HuH-7.5 (cell line): Measurements from ENCODE around the gene SH3RF1.

Experiments
- DNase-seq: peaks from one replicate; pipeline ENCODE4 v3.0.0; 2011; ENCODE audit warnings: low spot score

Gene SH3RF1

DNA sequence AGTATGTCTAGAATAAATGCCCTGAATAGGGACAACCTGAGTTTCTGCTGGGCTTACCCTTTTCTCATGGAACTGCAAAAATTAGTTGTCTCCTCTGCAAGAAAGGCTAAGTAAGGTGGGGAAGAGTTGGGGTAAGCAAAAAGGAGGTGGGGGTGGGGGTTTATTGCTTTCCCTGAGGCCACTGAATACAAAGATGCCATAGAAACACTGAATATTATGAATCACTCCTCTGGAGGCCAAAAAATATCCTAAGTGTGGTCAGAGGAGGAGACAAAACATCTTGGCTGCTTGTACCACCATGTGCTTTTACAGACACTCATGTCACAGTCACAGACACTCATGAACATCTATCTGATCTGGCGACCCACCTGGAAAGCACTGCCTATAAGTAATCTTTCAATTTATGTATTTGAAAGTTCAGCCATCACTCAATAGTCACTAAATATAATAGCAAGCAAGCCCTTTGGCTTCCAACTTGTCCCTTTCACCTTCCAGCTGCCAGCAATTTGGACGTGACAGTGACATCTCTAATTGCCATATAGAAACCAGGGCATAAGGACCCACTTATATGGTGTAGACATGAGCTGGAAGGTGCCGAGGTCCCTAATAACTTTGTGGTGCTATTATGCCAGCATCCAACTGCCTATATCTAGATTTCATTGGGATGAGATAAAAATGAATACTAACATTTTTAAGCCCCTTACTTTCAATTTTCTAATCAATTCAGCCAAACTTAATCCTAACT is 138.0 kb downstream of the SH3RF1 start:
- DNase-seq, result no peak

DNA sequence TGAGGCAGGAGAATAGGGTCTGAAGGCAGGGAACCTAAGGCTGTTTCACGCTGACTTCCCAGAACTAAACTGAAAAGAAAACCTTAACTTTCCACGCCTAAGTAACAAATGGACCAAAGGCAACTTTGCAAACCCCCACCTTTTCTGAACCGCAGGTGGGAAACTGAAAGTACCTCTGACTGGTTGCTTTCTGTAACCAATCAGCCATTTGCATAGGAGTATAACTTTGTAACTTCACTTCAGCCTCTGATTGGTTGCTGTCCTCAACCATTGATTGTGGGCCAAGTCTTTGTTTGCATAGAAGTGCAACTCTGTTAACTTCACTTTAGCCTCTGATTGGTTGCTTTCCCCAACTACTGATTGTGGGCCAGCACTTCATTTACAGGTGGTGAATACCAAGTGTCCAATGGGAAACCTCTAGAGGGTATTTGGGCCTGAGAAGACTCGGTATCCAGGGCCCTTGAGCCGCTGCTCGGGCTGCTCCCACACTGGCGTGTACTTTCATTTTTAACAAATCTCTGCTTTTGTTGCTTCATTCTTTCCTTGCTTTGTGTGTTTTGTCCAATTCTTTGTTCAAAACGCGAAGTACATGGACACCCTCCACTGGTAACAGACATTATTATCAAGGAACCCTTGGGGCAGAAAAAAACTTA is 139.1 kb downstream of the SH3RF1 start:
- DNase-seq, result no peak

DNA sequence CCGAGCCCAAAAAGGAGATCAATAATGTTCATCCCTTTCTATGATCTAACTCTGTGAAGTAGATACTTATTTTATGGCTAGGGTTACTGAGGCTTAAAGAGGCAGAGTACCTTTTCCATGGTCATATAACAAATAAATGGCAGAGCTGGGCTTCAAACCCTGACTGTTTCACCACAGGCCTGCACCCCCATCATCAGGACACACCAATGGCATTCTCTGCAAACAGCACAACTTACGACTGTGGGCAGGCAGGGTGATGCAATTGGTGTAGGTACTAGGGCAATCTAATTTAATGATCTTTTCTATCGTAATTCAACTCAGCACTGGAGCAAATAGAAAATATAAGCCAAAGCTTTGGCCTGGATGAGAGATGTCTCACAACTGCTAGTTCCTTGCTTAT is 141.9 kb downstream of the SH3RF1 start:
- DNase-seq, result no peak

- DNase-seq, result no peak
These were observed 143.4 kb downstream of the SH3RF1 start for GRCh38 chr4:169127314-169127713.

DNA sequence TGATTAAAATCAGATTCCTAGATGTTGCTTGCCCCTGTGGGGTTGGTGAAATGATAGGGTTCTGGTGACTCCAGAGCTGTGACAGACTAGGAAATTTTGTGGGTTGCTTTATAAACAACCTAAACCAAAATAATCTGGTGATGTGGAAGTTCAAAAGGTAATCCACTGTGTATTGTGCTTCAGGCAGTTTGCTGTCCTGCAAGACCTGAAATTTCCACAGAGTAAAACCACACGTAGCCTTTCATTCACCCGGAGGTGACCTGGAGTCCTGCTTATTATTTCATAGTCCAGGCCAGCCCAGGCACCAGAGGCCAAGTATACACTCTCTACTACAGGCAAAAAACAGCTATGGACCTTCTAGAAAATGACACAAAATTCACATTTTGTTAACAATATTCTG is 146.1 kb downstream of the SH3RF1 start:
- no peak for DNase-seq

DNA sequence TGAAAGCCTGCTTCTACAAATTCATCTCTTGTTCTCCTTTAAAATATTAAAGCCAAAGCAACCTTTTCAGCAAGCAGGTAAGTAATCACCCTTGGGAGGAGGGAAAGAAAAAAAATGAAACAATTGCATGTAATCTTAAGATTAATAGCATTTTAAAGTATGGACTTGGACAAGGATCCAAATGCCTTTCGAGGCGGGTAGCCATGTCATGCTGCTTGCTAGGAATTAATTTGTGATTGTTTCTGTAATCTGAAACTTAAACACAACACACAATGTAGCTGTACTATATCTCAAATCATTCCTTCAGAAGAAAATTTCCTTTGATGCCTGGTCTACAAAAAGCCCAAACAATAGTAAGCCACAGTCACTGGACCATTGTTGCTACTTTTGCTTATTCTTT is 148.3 kb downstream of the SH3RF1 start:
- DNase-seq, result no peak

DNA sequence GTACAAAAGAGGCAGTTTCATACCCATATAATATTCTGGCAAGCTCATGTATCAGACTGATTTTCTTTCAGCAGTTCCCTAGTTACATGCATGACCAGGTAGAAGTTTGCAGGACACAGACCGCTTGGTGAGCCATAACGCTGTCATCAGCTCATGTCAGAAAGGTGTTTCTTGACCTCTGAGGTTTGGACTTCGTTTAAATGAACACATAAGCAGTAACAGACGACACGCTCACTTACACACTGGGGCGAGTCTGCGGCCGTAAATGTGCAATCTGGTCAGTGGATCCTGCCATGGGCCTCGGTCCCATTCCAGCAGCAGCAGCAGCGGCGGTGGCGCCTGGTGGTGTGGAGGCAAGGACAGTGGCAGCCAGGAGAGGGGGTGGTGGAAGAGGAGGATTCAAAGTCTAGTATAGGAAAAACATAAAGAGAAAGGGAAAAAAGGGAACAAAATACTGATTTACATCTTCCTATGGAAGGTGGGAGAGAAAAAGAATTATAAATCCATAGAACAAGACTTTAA is 148.8 kb downstream of the SH3RF1 start:
- DNase-seq, result no peak

DNA sequence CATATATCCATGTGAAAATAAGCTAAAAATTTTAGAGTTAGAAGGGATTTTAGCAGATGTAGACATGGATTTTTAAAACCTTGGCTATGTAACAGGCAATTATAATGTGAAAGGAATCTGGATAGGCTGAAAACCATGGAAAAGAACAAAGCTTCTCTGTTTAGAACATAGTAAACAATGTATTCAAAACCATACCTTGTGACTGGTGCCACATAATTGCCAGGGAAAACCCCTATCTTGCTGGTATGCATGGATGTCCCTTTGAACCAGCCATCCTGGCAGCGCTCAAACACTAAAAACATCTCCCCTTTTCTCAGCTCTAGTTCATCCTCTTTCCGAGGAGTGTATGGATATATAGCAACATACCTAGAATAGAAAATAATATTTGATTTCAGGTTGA is 150.1 kb downstream of the SH3RF1 start:
- no peak for DNase-seq

DNA sequence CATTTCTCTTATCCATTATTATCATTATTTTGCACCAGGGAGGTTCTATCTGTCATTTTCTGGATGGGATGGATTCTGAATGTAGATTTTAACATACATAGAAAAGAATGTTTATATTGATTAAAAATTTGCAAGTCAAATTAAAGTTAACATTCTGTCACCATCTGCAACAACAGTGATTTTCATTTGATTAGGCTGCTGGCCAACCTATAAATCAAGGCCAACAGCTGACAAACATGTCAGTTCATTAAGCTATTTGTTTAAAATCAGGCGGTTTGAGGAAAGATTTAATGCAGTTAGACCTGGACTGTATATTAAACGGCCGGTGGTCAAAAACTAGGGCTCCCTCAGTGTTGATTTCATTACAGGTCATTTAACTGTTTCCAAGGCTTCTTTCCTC is 151.2 kb downstream of the SH3RF1 start:
- no peak for DNase-seq

- DNase-seq, result no peak
These were observed 153.1 kb downstream of the SH3RF1 start for GRCh38 chr4:169117591-169118081.

GRCh38 chr4:169116270-169116901 is 154.4 kb downstream of the SH3RF1 start:
- no peak for DNase-seq

- no peak for DNase-seq
These were observed 154.9 kb downstream of the SH3RF1 start for GRCh38 chr4:169115897-169116254.

- DNase-seq, result no peak
These were observed 155.4 kb downstream of the SH3RF1 start for GRCh38 chr4:169115144-169115896.

- DNase-seq, result no peak
These were observed 156.3 kb downstream of the SH3RF1 start for GRCh38 chr4:169114341-169114974.

GRCh38 chr4:169110633-169111032 is 160.1 kb downstream of the SH3RF1 start:
- DNase-seq, result no peak

DNA sequence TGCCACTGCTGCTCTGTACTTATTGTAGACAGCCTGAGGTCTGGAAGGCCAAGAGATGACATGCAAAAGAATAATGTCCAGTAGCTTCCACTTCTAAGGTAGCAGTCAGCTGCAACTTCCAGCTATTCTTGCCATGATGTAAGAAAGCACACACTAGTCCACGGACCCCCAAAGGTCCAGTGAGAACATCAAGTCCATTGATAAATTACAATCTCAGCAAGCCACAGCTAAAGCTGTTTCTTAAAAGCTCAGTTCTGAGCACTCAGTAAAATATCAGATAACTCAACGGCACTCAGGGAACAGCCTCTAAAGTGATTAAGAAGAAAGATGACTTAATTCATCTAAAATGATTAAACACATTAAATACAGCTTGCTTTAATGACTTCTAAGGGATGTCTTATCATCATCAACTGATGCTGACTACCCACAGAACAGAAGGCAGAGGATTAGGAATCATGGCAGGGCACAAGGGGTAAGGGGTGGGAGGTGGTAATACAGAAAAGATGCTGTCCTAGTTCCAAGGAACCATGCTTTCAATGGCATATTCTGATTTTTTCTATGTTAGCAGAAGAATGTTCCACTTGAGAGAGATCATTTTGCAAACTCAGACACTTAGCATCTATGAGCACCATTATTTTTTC is 161.6 kb downstream of the SH3RF1 start:
- DNase-seq, result no peak

DNA sequence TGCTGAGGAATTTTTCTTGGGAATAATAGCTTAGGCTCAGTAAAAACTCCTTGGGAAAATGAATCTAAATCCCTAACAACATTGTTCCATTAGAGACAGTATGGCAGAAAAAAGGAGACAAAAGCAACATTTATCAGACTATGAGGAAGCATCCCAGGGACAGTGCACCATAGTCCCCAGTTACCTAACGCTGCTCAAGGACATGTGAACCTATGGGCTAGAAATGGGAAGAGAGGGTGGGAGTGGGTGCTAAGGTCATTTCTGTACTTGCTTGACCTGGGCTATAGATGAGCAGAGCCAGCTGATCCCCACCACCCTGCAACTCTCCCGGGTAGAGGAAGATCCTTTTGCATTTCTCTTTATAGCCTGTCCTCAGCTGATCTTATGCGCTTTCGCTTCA is 162.5 kb downstream of the SH3RF1 start:
- DNase-seq, result no peak

- DNase-seq, result no peak
These were observed 163.2 kb downstream of the SH3RF1 start for GRCh38 chr4:169107528-169107927.

- DNase-seq, result no peak
These were observed 164.0 kb downstream of the SH3RF1 start for GRCh38 chr4:169106696-169107229.

DNA sequence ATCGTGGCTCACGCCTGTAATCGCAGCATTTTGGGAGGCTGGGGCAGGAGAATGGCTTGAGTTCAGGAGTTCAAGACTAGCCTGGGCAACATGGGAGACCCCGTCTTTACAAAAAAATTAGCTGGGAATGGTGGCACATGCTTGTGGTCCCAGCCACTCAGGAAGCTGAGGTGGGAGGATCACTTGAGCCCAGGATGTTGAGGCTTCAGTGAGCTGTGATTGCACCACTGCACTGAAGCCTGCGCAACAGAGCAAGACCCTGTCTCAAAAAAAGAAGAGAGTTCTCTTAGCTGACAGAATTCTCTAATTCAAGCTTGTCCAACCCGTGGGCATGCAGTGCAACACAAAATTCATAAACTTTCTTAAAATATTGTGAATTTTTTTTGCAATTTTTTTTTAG is 165.1 kb downstream of the SH3RF1 start:
- no peak for DNase-seq

- DNase-seq, result peak; percentile 39
These were observed 166.8 kb downstream of the SH3RF1 start for GRCh38 chr4:169103966-169104412.
